Activated CD8-positive, alpha-beta memory T cell treated with anti-CD3 and anti-CD28 coated beads, Interleukin-2, amount 10 ng/mL, durations not matched to agents 7 days and 5 days (primary cell): Measurements from ENCODE around the gene FNDC3B. TPM values are rescaled to one million over a fixed set of nuclear protein-coding genes. Genes with fewer than 3 reads are reported as not detected.

ENCODE experiments used
- ATAC-seq: fragments of 150-1000 bp; cut with Tn5 transposase; one replicate; pipeline ENCODE4 v1.10.0; 2021; ENCODE audit warnings: moderate library complexity
- CTCF ChIA-PET: fragments of 350-600 bp; sonication (Branson Sonifier 250); formaldehyde crosslinking; loops from one replicate; lab custom pipeline; 2021; ENCODE audit warnings: antibody characterized with exemption; lab: Charles Lee
- DNase-seq: peaks from one replicate; pipeline ENCODE4 v3.0.0-alpha.2; 2020
- H3K27ac Mint-ChIP-seq: one replicate; pipeline ENCODE4 v1.8.0; 2021; ENCODE audit warnings: mild to moderate bottlenecking, mixed read lengths
- H3K27me3 Mint-ChIP-seq: one replicate; pipeline ENCODE4 v1.8.0; 2021; ENCODE audit warnings: mixed read lengths
- H3K36me3 Mint-ChIP-seq: one replicate; pipeline ENCODE4 v1.8.0; 2021; ENCODE audit warnings: mild to moderate bottlenecking, mixed read lengths
- H3K4me1 Mint-ChIP-seq: one replicate; pipeline ENCODE4 v1.8.0; 2021; ENCODE audit warnings: mixed read lengths
- H3K4me3 Mint-ChIP-seq: one replicate; pipeline ENCODE4 v1.8.0; 2021; ENCODE audit warnings: mild to moderate bottlenecking, moderate library complexity, mixed read lengths
- H3K9me3 Mint-ChIP-seq: one replicate; pipeline ENCODE4 v1.8.0; 2022; ENCODE audit warnings: low read depth, mixed read lengths
- total RNA-seq, 2 experiments: library from RNA; stranded (reverse); gene quantifications; one replicate each; pipeline ENCODE4 v1.2.3, GENCODE V29; 2021

Gene FNDC3B
- total RNA-seq, 2 experiments from 2014 or later: 25.4 to 31.1 TPM

DNA sequence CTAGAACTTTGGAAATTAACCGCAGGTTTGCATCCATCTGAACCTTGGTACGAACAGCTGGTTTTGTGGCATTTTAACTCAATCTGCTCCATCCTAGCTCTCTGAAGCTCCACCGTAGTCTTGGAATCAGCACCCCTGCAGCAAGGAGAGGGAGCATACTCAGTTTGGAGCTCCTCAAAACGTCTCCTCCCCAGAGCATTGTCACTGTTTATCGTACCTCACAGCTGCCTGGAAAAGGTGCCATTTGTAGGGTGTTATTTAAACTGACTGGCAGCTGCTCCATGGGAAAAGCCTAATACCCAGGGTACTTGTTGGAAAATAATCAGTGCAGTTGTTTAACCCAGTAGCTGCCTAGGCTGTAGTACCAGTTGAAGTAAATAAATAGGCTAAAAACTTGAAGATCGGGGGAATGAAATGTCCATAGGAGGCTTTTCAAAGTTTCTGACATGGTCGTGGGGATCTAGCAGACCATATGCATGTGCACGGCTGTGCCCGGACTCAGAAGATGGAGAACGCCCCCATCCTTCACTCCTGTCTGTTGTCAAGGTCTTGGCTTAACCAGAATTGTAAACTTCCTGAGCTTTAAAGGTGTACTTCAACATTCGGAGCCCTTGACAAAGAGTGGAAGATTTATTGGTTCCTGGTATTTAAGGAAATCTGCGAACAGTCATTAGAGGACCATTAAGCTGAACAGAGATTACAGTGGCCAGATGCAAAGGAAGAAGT, 365.0 kb downstream of the FNDC3B start:
- CTCF ChIA-PET: interaction anchor here (1.7 kb wide), 1 partner anchor 218 kb away, joined by 3 read pairs; no protein-coding TSS in a partner anchor
- Mint-ChIP-seq H3K27me3 (peaks cover 2% of the 10 kb centered on the region), H3K9me3 (no peaks in the 10 kb centered on the region), H3K4me1 (no peaks in the 10 kb centered on the region), H3K36me3 (peaks cover 5% of the 10 kb centered on the region), H3K4me3 (no peak overlapping the region), H3K27ac (no peak overlapping the region)
- no peak for ATAC-seq
- DNase-seq: no peak

DNA sequence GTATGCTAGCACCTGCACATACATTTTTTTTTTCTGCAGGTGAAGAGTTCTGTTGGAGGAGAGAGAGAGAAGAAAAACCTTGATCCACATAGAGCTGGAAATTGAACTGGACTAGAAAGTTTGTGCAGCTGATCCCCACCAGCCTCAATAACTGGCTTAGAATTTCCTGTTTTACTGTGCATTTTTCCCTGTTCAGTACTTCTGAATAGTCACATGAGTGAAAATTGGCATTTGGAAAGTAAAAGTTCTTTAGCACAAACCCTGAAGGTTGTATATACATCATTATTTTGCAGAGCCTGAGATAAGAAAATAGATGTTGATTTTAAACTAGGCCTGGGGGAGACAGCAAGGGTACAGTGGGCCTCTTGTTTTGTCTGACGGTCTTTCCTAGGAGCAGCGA, 366.5 kb downstream of the FNDC3B start:
- DNase-seq (no peak), ATAC-seq (no peak)
- Mint-ChIP-seq H3K27me3 (peaks cover 2% of the 10 kb centered on the region), H3K4me3 (no peak overlapping the region), H3K27ac (no peak overlapping the region), H3K4me1 (no peaks in the 10 kb centered on the region), H3K36me3 (peaks cover 5% of the 10 kb centered on the region), H3K9me3 (no peaks in the 10 kb centered on the region)
- CTCF ChIA-PET: interaction anchor here (0.6 kb wide), 1 partner anchor 258 kb away, joined by 3 read pairs; no protein-coding TSS in a partner anchor

DNA sequence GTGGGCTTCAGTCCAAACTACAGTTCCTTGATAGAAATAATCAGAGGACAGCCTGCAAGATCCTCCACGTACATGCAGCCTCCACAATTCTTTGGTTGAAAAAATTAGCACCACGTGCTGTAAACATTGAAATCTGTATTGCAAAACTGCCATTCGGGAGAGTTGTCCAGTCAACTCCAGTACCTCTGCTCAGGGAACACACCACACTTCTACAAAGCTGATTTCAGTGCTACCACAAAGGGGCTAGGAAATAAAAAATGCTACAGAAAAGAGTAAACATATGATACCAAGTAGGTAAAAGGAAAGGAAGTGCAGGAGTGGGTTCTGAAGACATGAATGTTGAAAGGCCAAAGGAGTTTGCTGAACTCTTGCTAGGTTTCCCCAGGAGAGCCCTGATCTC, 368.5 kb downstream of the FNDC3B start:
- CTCF ChIA-PET: no interaction called here
- H3K4me1 Mint-ChIP-seq: no peaks in the 10 kb centered on the region
- no peaks in the 10 kb centered on the region for H3K9me3 Mint-ChIP-seq
- no peak for DNase-seq
- no peak overlapping the region for H3K27ac Mint-ChIP-seq
- H3K4me3 Mint-ChIP-seq: no peak overlapping the region
- no peaks in the 10 kb centered on the region for H3K36me3 Mint-ChIP-seq
- peaks cover 2% of the 10 kb centered on the region for H3K27me3 Mint-ChIP-seq
- ATAC-seq: no peak

DNA sequence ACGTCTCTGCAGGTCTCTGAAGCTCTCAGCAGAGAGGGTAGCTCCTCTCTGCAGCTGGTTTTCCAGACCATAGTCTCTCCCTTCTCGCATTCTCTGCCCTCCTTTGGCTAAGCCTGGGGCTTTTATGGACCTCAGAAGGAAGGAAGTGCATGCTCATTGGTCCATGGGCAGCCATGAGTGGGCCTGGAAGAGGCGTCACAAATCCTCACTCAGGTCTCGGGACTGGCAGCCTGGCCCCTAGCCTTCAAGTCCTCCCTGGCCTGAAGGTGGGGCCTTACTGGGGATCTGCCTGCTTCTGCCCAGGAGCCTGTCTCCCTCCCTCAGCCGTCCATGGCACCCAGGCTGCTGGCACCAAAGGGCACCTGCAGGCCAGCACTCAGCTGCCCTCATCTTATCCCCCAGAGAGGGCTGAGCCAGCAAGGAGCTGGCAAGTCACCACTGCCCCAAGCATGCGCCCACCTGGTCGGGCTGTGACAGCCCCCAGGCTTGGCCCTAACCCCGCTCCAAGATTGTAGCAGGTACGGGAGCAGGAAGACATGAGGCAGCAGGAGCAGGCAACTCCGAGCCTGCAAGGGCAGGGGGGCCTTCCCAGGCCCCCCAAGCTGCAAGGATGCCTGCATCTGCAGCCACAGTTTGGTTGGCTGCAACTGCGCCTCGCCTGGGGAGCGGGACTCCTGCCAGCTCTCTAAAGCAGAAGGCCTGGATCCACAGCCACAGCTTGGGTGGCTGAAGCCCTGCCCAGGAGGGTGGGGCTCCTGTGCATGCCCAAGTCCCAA, 371.5 kb downstream of the FNDC3B start:
- Mint-ChIP-seq H3K4me1 (no peaks in the 10 kb centered on the region), H3K36me3 (no peaks in the 10 kb centered on the region), H3K9me3 (no peaks in the 10 kb centered on the region), H3K4me3 (no peak overlapping the region), H3K27ac (no peak overlapping the region), H3K27me3 (peaks cover 18% of the 10 kb centered on the region)
- DNase-seq (no peak), ATAC-seq (no peak)
- CTCF ChIA-PET: interaction anchor here (1.5 kb wide), 1 partner anchor 9 kb away, joined by 3 read pairs; no protein-coding TSS in a partner anchor

DNA sequence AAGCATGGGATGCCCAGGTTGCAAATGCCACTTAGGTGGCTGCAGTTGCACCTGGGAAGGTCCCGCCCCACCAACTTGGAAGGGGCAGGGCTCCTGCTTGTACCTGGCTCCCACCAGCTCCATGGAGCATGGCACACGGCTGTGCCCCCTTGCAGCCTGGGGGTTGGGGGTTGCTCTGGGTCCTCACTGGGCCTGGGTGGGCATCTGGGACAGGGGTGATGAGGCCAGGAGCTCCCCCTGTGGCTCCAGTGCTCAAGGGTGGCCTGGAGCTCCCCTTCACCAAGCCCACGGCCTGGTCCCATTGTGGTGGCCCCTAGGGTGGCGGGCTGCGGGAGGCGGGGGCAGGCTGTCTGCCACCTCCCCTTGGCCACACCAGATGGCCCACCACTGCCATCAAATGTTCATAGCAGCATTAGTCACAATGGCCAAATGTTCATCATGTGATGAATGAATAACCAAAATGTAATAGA, 372.1 kb downstream of the FNDC3B start:
- Mint-ChIP-seq H3K4me3 (no peak overlapping the region), H3K27ac (no peak overlapping the region), H3K27me3 (peaks cover 24% of the 10 kb centered on the region), H3K4me1 (no peaks in the 10 kb centered on the region), H3K36me3 (no peaks in the 10 kb centered on the region), H3K9me3 (no peaks in the 10 kb centered on the region)
- no peak for DNase-seq
- ATAC-seq: no peak
- CTCF ChIA-PET: interaction anchor here (1.5 kb wide), 1 partner anchor 9 kb away, joined by 3 read pairs; no protein-coding TSS in a partner anchor

DNA sequence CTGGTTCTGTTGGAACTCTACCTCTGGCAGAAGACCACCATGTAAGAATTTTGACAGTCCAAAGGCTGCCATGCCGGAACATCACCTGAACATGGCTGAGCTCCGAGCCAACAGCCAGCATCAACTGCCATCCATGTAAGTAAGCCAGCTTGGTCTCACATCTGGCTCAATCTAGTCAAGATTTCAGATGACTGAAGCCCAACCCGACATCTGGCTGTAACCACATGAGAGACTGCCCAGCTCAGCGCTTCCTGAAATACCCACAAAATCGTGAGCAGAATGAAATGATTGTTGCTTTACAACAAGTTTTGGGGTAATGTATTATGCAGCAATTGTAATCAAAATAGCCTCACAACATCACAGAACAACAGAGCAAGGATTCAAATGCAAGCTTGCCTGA, 375.9 kb downstream of the FNDC3B start:
- ATAC-seq (no peak), DNase-seq (no peak)
- Mint-ChIP-seq H3K9me3 (no peaks in the 10 kb centered on the region), H3K27ac (no peak overlapping the region), H3K4me1 (no peaks in the 10 kb centered on the region), H3K27me3 (peaks cover 55% of the 10 kb centered on the region), H3K36me3 (no peaks in the 10 kb centered on the region), H3K4me3 (no peak overlapping the region)
- CTCF ChIA-PET: no interaction called here

DNA sequence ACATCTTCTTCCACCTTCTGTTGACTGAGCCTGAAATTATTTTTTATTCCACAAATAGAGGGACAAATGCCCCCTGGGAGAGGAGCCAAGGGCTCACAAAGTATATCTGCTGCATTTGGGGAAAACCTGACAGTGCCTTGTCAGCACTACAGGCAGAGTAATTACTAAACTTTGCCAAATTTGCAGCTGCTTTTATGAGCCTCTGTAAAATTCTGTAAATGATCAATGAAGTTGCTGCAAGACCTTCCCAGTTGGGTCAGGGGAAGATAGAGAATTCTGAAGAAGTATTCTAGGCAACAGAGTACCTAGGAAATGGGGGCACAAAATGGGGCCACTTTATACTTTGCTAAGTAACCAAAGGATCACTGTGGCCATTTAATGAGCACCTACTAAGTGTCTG, 398.3 kb downstream of the FNDC3B start:
- H3K27me3 Mint-ChIP-seq: peaks cover 48% of the 10 kb centered on the region
- DNase-seq (no peak), ATAC-seq (no peak)
- H3K27ac Mint-ChIP-seq: no peak overlapping the region
- CTCF ChIA-PET: no interaction called here
- H3K36me3 Mint-ChIP-seq: peaks cover 5% of the 10 kb centered on the region
- H3K4me3 Mint-ChIP-seq: no peak overlapping the region
- H3K9me3 Mint-ChIP-seq: peaks cover 7% of the 10 kb centered on the region
- H3K4me1 Mint-ChIP-seq: no peaks in the 10 kb centered on the region

DNA sequence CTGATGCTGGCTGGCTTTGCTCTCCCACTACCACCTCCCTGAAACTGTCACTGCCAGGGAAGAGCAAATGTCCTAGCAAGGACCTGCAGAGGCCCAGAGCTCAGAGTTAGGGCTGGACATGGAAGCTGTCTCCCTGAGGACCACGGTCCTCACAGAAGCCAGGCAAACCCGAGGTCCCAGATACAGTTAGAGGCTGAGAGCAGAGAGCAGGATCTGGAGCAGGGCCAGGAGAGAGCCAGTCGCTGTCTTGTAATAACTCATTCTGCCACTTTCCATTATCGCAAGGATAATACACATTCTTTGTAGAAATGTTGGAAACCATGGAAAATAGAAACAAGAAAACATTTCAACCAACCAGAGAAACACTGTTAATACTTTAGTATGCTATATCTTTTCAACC, 398.8 kb downstream of the FNDC3B start:
- no peaks in the 10 kb centered on the region for H3K4me1 Mint-ChIP-seq
- peaks cover 53% of the 10 kb centered on the region for H3K27me3 Mint-ChIP-seq
- DNase-seq (no peak), ATAC-seq (no peak)
- H3K9me3 Mint-ChIP-seq: peaks cover 7% of the 10 kb centered on the region
- H3K27ac Mint-ChIP-seq: no peak overlapping the region
- CTCF ChIA-PET: no interaction called here
- peaks cover 5% of the 10 kb centered on the region for H3K36me3 Mint-ChIP-seq
- H3K4me3 Mint-ChIP-seq: no peak overlapping the region

DNA sequence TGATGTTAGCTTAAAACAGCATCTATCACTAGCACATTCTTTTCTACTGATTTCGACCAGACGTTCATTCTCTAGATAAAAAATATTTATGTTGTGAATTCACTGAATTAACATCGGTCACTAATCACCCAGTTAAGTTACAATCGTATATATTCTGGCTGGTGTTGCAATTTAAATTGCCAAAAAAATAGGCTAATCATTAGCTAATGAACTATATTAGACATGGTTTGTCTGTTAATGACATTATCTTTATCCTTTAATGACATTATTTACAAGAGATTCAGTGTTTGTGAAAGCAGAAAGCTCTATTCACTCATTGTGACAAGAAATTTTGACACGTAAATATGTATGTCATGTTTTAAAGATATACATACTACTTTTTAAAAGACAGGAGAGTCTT, 402.2 kb downstream of the FNDC3B start:
- Mint-ChIP-seq H3K27ac (no peak overlapping the region), H3K36me3 (no peaks in the 10 kb centered on the region), H3K9me3 (no peaks in the 10 kb centered on the region), H3K4me3 (no peak overlapping the region), H3K4me1 (peaks cover 2% of the 10 kb centered on the region), H3K27me3 (peaks cover 73% of the 10 kb centered on the region)
- CTCF ChIA-PET: interaction anchor here (1.3 kb wide), 1 partner anchor 232 kb away, joined by 3 read pairs; no protein-coding TSS in a partner anchor
- no peak for DNase-seq
- no peak for ATAC-seq

DNA sequence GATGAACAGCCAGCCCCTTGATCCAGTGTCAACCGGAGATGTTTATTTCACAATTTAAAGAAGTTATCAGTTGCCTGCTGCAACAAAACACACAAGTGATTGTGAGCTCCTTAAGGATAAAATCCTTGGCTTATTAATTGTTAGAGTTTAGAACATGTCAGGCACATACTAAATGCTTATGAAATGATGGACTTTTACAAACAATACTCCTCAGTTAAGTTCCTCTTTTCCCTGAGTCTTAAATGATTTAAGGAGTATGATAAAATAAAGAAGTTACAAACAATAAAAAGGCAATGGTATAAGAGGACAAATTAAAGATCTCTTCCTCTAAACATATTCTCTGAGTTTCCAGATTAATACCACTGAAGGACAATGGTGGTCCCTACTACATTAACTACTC, 403.2 kb downstream of the FNDC3B start:
- no peak for DNase-seq
- Mint-ChIP-seq H3K27me3 (peaks cover 81% of the 10 kb centered on the region), H3K36me3 (no peaks in the 10 kb centered on the region), H3K4me1 (peaks cover 8% of the 10 kb centered on the region), H3K9me3 (no peaks in the 10 kb centered on the region), H3K4me3 (no peak overlapping the region), H3K27ac (no peak overlapping the region)
- CTCF ChIA-PET: no interaction called here
- ATAC-seq: no peak

DNA sequence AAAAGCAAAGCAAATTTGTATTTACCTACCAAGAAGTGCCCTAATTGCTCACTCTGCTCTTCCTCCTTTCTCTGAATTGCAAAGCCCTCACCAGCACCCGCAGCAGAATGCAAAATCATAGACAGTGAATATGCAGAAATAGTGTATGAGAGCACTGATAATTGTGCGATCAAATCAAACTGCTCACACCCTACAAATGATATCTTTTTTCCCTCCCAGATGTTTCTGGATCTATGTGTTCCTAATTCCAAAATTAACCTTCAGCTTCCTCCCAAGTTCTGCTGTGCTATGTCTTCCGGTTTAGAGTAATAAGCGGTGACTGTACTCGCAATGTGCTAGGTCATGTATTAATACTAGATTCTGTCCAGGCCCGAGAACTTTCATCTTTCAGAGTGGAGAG, 405.4 kb downstream of the FNDC3B start:
- Mint-ChIP-seq H3K4me1 (peaks cover 30% of the 10 kb centered on the region), H3K4me3 (no peak overlapping the region), H3K27me3 (peaks cover 83% of the 10 kb centered on the region), H3K36me3 (peaks cover 3% of the 10 kb centered on the region), H3K9me3 (no peaks in the 10 kb centered on the region), H3K27ac (no peak overlapping the region)
- ATAC-seq (no peak), DNase-seq (no peak)
- CTCF ChIA-PET: interaction anchor here (1.4 to 4.8 kb wide), 2 partner anchors 13 to 16 kb away, joined by 4 to 27 read pairs; no protein-coding TSS in a partner anchor

DNA sequence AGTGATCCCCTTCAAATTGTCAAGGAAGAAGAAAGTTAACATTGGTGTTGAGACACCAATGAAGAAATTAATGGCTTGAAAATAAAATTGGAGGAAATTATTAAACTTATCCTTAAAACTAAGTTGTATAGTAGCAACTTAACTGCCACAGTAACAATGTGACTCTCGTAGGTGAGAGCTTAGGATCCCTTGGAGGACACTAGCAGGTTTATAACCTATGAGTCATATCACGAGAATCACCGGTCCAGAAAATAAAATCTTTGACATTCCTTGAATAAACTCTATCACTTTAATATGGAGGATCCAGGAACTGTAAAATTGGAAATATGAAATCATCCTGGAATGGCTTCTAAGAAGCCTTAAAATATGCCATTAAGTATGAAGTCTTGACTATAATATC, 406.8 kb downstream of the FNDC3B start:
- Mint-ChIP-seq H3K9me3 (no peaks in the 10 kb centered on the region), H3K4me3 (no peak overlapping the region), H3K36me3 (peaks cover 3% of the 10 kb centered on the region), H3K27ac (no peak overlapping the region), H3K27me3 (peaks cover 87% of the 10 kb centered on the region), H3K4me1 (peaks cover 32% of the 10 kb centered on the region)
- CTCF ChIA-PET: interaction anchor here (4.8 kb wide), 1 partner anchor 14 kb away, joined by 27 read pairs; no protein-coding TSS in a partner anchor
- ATAC-seq: no peak
- no peak for DNase-seq
